H1 (cell line): ENCODE results near the gene BRCC3. TPM values are rescaled to one million over a fixed set of nuclear protein-coding genes. Genes with fewer than 3 reads are reported as not detected.

Experiments
- CTCF ChIA-PET: fragments of 300-600 bp; sonication (Branson Sonifier 250); formaldehyde crosslinking; loops from one replicate; lab custom pipeline; 2021; ENCODE audit not compliant: partially characterized antibody; lab: Charles Lee
- POLR2A ChIA-PET: fragments of 300-600 bp; sonication (Branson Sonifier 250); formaldehyde crosslinking; loops from one replicate; lab custom pipeline; 2021; ENCODE audit warnings: inconsistent platforms; ENCODE audit not compliant: partially characterized antibody; lab: Charles Lee
- DNase-seq, 2 experiments: peaks; one replicate each; pipeline versions ENCODE4 v3.0.0 to v3.0.0-alpha.2; 2010 to 2022; ENCODE audit warnings: low spot score in 2 of 2, low read depth in 1 of 2, mixed read lengths in 1 of 2
- FAIRE-seq: peaks from 2 replicates; lab custom pipeline; 2011; peaks lifted over from hg19 to GRCh38; lab: Jason Lieb, UNC
- H2AFZ ChIP-seq: 2 replicates; pipeline ENCODE4 v1.8.1; 2012; ENCODE audit warnings: low read length, inconsistent platforms
- H2AK5ac ChIP-seq: 2 replicates; pipeline ENCODE4 v1.6.1; 2013; ENCODE audit warnings: low read depth, low read length
- H2BK120ac ChIP-seq: replicated peaks from 2 replicates; pipeline ENCODE3; 2013; ENCODE audit warnings: low read depth, low read length, inconsistent platforms
- H2BK12ac ChIP-seq: 2 replicates; pipeline ENCODE4 v1.6.1; 2013; ENCODE audit warnings: low read depth, low read length
- H2BK15ac ChIP-seq: 2 replicates; pipeline ENCODE4 v1.6.1; 2013; ENCODE audit warnings: low read length
- H2BK20ac ChIP-seq: 2 replicates; pipeline ENCODE4 v1.6.1; 2013; ENCODE audit warnings: low read length
- H2BK5ac ChIP-seq: 2 replicates; pipeline ENCODE4 v1.6.1; 2013; ENCODE audit warnings: low read depth, low read length
- H3K14ac ChIP-seq: 2 replicates; pipeline ENCODE4 v1.6.1; 2013; ENCODE audit warnings: inconsistent platforms; ENCODE audit not compliant: insufficient read length
- H3K18ac ChIP-seq: 2 replicates; pipeline ENCODE4 v1.6.1; 2013; ENCODE audit warnings: low read length; ENCODE audit errors: extremely low read depth
- H3K23ac ChIP-seq: 2 replicates; pipeline ENCODE4 v1.6.1; 2013; ENCODE audit warnings: inconsistent platforms; ENCODE audit not compliant: insufficient read length
- H3K23me2 ChIP-seq: 2 replicates; pipeline ENCODE4 v1.6.1; 2013; ENCODE audit warnings: low read depth, low read length
- H3K27ac ChIP-seq: 2 replicates; pipeline ENCODE4 v1.6.1; 2011; ENCODE audit warnings: low read depth, low read length, inconsistent platforms
- H3K27me3 ChIP-seq, 4 experiments: replicated peaks in 1 of 4; 1 replicate in 1 of 4; 2 replicates in 3 of 4; pipeline versions ENCODE4 v1.6.1 to v1.8.1; 2011 to 2013; ENCODE audit warnings: low read length in 3 of 4, mild to moderate bottlenecking in 3 of 4, inconsistent platforms in 2 of 4, mixed read lengths in 2 of 4, moderate library complexity in 1 of 4; ENCODE audit not compliant: control insufficient read depth in 3 of 4, insufficient read depth in 3 of 4; ENCODE audit errors: extremely low read depth in 1 of 4
- H3K36me3 ChIP-seq, 4 experiments: 2 replicates each; pipeline versions ENCODE4 v1.6.1 to v1.8.1; 2011 to 2013; ENCODE audit warnings: mild to moderate bottlenecking in 4 of 4, low read length in 3 of 4, moderate library complexity in 2 of 4, control low read depth in 1 of 4, inconsistent platforms in 1 of 4; ENCODE audit not compliant: insufficient read depth in 4 of 4, control insufficient read depth in 2 of 4
- H3K4ac ChIP-seq: replicated peaks from 2 replicates; pipeline ENCODE3; 2013; ENCODE audit warnings: low read length, low read depth, mixed read lengths, inconsistent platforms; ENCODE audit not compliant: insufficient read length
- H3K4me1 ChIP-seq, 4 experiments: replicated peaks in 1 of 4; 1 replicate in 1 of 4; 2 replicates in 3 of 4; pipeline versions ENCODE4 v1.6.1 to v1.8.1; 2011 to 2013; ENCODE audit warnings: low read length in 3 of 4, inconsistent platforms in 2 of 4, mixed read lengths in 1 of 4; ENCODE audit not compliant: insufficient read depth in 4 of 4, control insufficient read depth in 3 of 4
- H3K4me2 ChIP-seq, 2 experiments: 2 replicates each; pipeline versions ENCODE4 v1.6.1 to v1.8.1; 2011 to 2013; ENCODE audit warnings: low read depth in 2 of 2, low read length in 2 of 2, control low read depth in 1 of 2, inconsistent platforms in 1 of 2, mild to moderate bottlenecking in 1 of 2; ENCODE audit not compliant: insufficient read depth in 1 of 2
- H3K4me3 ChIP-seq, 4 experiments: fragments of 200-600, 300-600 bp in 1 of 4; sonication (generic), shearing (Covaris generic), sonication (Bioruptor Twin) in 1 of 4; 2 replicates each; pipeline versions ENCODE4 v1.5.1 to v1.8.1; 2011 to 2016; ENCODE audit warnings: low read length in 4 of 4, low read depth in 3 of 4, control low read depth in 2 of 4, inconsistent platforms in 2 of 4, mild to moderate bottlenecking in 2 of 4, mixed read lengths in 1 of 4, moderate library complexity in 1 of 4; ENCODE audit not compliant: insufficient read depth in 2 of 4; ENCODE audit errors: extremely low read depth in 1 of 4
- H3K56ac ChIP-seq: replicated peaks from 2 replicates; pipeline ENCODE3; 2013; ENCODE audit warnings: low read depth, mild to moderate bottlenecking, mixed read lengths, low read length, inconsistent platforms; ENCODE audit not compliant: insufficient read length
- H3K79me1 ChIP-seq: 2 replicates; pipeline ENCODE4 v1.6.1; 2013; ENCODE audit warnings: low read depth, low read length, control low read depth
- H3K79me2 ChIP-seq, 2 experiments: 2 replicates each; pipeline versions ENCODE4 v1.6.1 to v1.8.1; 2012 to 2013; ENCODE audit warnings: low read length in 2 of 2, mild to moderate bottlenecking in 2 of 2, inconsistent platforms in 1 of 2; ENCODE audit not compliant: insufficient read depth in 2 of 2, control insufficient read depth in 1 of 2
- H3K9ac ChIP-seq, 4 experiments: replicated peaks in 1 of 4; 1 replicate in 1 of 4; 2 replicates in 3 of 4; pipeline versions ENCODE4 v1.6.1 to v1.8.1; 2011 to 2013; ENCODE audit warnings: low read depth in 3 of 4, low read length in 3 of 4, control low read depth in 2 of 4, mild to moderate bottlenecking in 2 of 4, moderate library complexity in 2 of 4, inconsistent platforms in 1 of 4; ENCODE audit errors: extremely low read depth in 1 of 4
- H3K9me3 ChIP-seq, 2 experiments: 2 replicates each; pipeline versions ENCODE4 v1.6.1 to v1.8.1; 2012 to 2013; ENCODE audit warnings: mild to moderate bottlenecking in 2 of 2, moderate library complexity in 2 of 2, control low read depth in 1 of 2, inconsistent platforms in 1 of 2, low read depth in 1 of 2, low read length in 1 of 2, mixed read lengths in 1 of 2; ENCODE audit not compliant: insufficient read depth in 2 of 2
- H4K20me1 ChIP-seq, 2 experiments: replicated peaks in 1 of 2; 2 replicates each; pipeline versions ENCODE3 to v1.8.1; 2011 to 2013; ENCODE audit warnings: inconsistent platforms in 2 of 2, low read length in 2 of 2, mild to moderate bottlenecking in 1 of 2; ENCODE audit not compliant: insufficient read depth in 2 of 2, control insufficient read depth in 1 of 2
- H4K5ac ChIP-seq: 2 replicates; pipeline ENCODE4 v1.6.1; 2013; ENCODE audit warnings: low read length, low read depth, mixed read lengths, inconsistent platforms; ENCODE audit not compliant: insufficient read length
- H4K8ac ChIP-seq: 2 replicates; pipeline ENCODE4 v1.8.0; 2013; ENCODE audit warnings: mild to moderate bottlenecking, moderate library complexity, low read length, inconsistent platforms; ENCODE audit not compliant: insufficient read depth; ENCODE audit errors: extremely low read depth
- H4K91ac ChIP-seq: replicated peaks from 2 replicates; pipeline ENCODE3; 2013; ENCODE audit warnings: low read length, mixed read lengths, inconsistent platforms; ENCODE audit not compliant: insufficient read length
- ATF3 ChIP-seq: IDR thresholded peaks from 2 replicates; pipeline ENCODE4 v1.6.1; 2011; ENCODE audit warnings: low read depth, mild to moderate bottlenecking, low read length; ENCODE audit not compliant: insufficient read depth
- EP300 ChIP-seq, 2 experiments: IDR thresholded peaks; 1 replicate in 1 of 2; 2 replicates in 1 of 2; pipeline ENCODE4 v1.6.1; 2011 to 2012; ENCODE audit warnings: low read depth in 2 of 2, low read length in 2 of 2, mild to moderate bottlenecking in 2 of 2, borderline replicate concordance in 1 of 2, inconsistent platforms in 1 of 2, moderate library complexity in 1 of 2
- EZH2 ChIP-seq: fragments of 200-600 bp; sonication (generic); IDR thresholded peaks from 2 replicates; pipeline ENCODE4 v1.7.1; 2012; ENCODE audit warnings: low read depth, mild to moderate bottlenecking, moderate library complexity, low read length, inconsistent platforms; ENCODE audit not compliant: severe bottlenecking
- FOSL1 ChIP-seq: IDR thresholded peaks from 2 replicates; pipeline ENCODE4 v1.6.1; 2011; ENCODE audit warnings: mild to moderate bottlenecking, low read depth, low read length, moderate library complexity; ENCODE audit not compliant: insufficient read depth
- GABPA ChIP-seq: IDR thresholded peaks from 2 replicates; pipeline ENCODE4 v1.6.1; 2011; ENCODE audit warnings: mild to moderate bottlenecking, low read length, moderate library complexity, borderline replicate concordance; ENCODE audit not compliant: insufficient read depth
- SAP30 ChIP-seq: fragments of 300-600 bp; sonication (generic); IDR thresholded peaks from 2 replicates; pipeline ENCODE4 v1.7.1; 2012; ENCODE audit warnings: low read length, moderate library complexity, mild to moderate bottlenecking, inconsistent platforms; ENCODE audit not compliant: insufficient read depth, insufficient replicate concordance
- SRF ChIP-seq: IDR thresholded peaks from 2 replicates; pipeline ENCODE4 v1.6.1; 2011; ENCODE audit warnings: mild to moderate bottlenecking, low read depth, low read length, moderate library complexity
- TAF1 ChIP-seq: IDR thresholded peaks from 2 replicates; pipeline ENCODE4 v1.6.1; 2011; ENCODE audit warnings: mild to moderate bottlenecking, low read depth, low read length
- TEAD4 ChIP-seq: IDR thresholded peaks from 2 replicates; pipeline ENCODE4 v1.6.1; 2012; ENCODE audit warnings: low read depth, low read length, inconsistent platforms, mixed read lengths
- YY1 ChIP-seq: IDR thresholded peaks from 2 replicates; pipeline ENCODE4 v1.6.1; 2011; ENCODE audit warnings: low read depth, mild to moderate bottlenecking, low read length
- WGBS, 2 experiments: shearing (Covaris generic) in 1 of 2; methylation state at CpG; one replicate each; pipeline versions ENCODE4 v1.1.6 to v1.1.7; 2013 to 2015; ENCODE audit warnings: low lambda C conversion rate in 2 of 2, mixed read lengths in 2 of 2, inconsistent platforms in 1 of 2, low coverage in 1 of 2, missing lambda C conversion rate in 1 of 2; ENCODE audit not compliant: insufficient replicate concordance in 2 of 2, insufficient coverage in 1 of 2, insufficient read length in 1 of 2; ENCODE audit errors: extremely low coverage in 1 of 2, missing lambda C conversion rate in 1 of 2; 5-methylcytosine and 5-hydroxymethylcytosine counted together
- polyA plus RNA-seq, 7 experiments: library from polyadenylated mRNA; depleted of rRNA in 3 of 7; stranded (reverse) in 5 of 7; unstranded in 2 of 7; fragments of >200 nt in 5 of 7; fragments of 200-250 nt in 2 of 7; gene quantifications; 1 replicate in 5 of 7; 2 replicates in 1 of 7; 4 replicates in 1 of 7; pipeline versions ENCODE4 v1.2.1 to v1.2.3, GENCODE V29; 2011 to 2013; ENCODE audit warnings: missing spikeins in 2 of 7, mixed read lengths in 2 of 7
- total RNA-seq: library from RNA; stranded (reverse); fragmentation: NEBNext Ultra II Directional; extraction: Animal tissue kit (Norgen Biotek cat#: 25700); gene quantifications from 2 replicates; pipeline ENCODE4 v1.2.1, GENCODE V29; 2021
- TF ChIP-seq, protein P1 (sequence below): IDR thresholded peaks from 2 replicates; pipeline ENCODE4 v1.6.1; 2012; ENCODE audit warnings: low read length, inconsistent platforms

The BRCC3 gene
- total and polyA plus RNA-seq, 2 of the 8 experiments (the other 6 are each of a cell fraction or from before 2014, with no cell fraction given): 13.1 to 23.2 TPM

GRCh38 chrX:155069414-155069813 is 1.9 kb upstream of the BRCC3 start:
- H4K20me1 ChIP-seq: no peaks in the 10 kb centered on the region
- H2AK5ac ChIP-seq: no peak overlapping the region
- whole genome bisulfite sequencing, 2 experiments: 77% methylated on average over 1 of the region's 1 CpG; no CpG with 5 or more reads in 1 of the 2 experiments
- H2BK12ac ChIP-seq: no peak overlapping the region
- ChIA-PET CTCF (no interaction called here), POLR2A (no interaction called here)
- no peak overlapping the region for H3K56ac ChIP-seq
- no peaks in the 10 kb centered on the region for H3K9me3 ChIP-seq
- H3K14ac ChIP-seq: no peak overlapping the region
- H4K5ac ChIP-seq: no peak overlapping the region
- no peak overlapping the region for H3K27ac ChIP-seq
- no peak overlapping the region for H4K8ac ChIP-seq
- DNase-seq: no peak
- peak overlapping the region in 2 of 4 experiments; percentile 67 to 95; a peak in 4 of 8 replicates for H3K4me3 ChIP-seq
- no peak overlapping the region for H3K9ac ChIP-seq
- H3K4ac ChIP-seq: no peak overlapping the region
- H3K79me1 ChIP-seq: no peaks in the 10 kb centered on the region
- 0 out of 2 replicates have a peak, but pooled peaks cover 2% of the 10 kb centered on the region for H3K23me2 ChIP-seq
- H2AFZ ChIP-seq: no peak overlapping the region
- H3K18ac ChIP-seq: no peak overlapping the region
- H3K36me3 ChIP-seq: peaks cover 0 to 5% (median 1%) of the 10 kb centered on the region in 4 experiments; a peak in 3 of 8 replicates
- no peak overlapping the region for H2BK120ac ChIP-seq
- peak overlapping the region; percentile 84 to 91; a peak in 3 of 4 replicates for H3K4me2 ChIP-seq
- no peak overlapping the region for H3K23ac ChIP-seq
- H2BK15ac ChIP-seq: no peak overlapping the region
- no peak overlapping the region for H2BK5ac ChIP-seq
- H3K4me1 ChIP-seq: no peaks in the 10 kb centered on the region
- H2BK20ac ChIP-seq: no peak overlapping the region
- no peak for FAIRE-seq
- no peaks in the 10 kb centered on the region for H3K27me3 ChIP-seq
- peaks cover 0 to 20% of the 10 kb centered on the region in 2 experiments; a peak in 2 of 4 replicates for H3K79me2 ChIP-seq
- no peak overlapping the region for H4K91ac ChIP-seq
- TF ChIP-seq, protein P1, sequence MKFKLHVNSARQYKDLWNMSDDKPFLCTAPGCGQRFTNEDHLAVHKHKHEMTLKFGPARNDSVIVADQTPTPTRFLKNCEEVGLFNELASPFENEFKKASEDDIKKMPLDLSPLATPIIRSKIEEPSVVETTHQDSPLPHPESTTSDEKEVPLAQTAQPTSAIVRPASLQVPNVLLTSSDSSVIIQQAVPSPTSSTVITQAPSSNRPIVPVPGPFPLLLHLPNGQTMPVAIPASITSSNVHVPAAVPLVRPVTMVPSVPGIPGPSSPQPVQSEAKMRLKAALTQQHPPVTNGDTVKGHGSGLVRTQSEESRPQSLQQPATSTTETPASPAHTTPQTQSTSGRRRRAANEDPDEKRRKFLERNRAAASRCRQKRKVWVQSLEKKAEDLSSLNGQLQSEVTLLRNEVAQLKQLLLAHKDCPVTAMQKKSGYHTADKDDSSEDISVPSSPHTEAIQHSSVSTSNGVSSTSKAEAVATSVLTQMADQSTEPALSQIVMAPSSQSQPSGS: no peak
- TF ChIP-seq SRF (no peak), TAF1 (no peak), FOSL1 (no peak), EZH2 (no peak), GABPA (no peak), SAP30 (no peak), YY1 (no peak), ATF3 (no peak), TEAD4 (no peak), EP300 (IDR thresholded peaks at IDR 0.05; ENCODE audit: borderline replicate concordance in 1 of 2, low read depth in 2 of 2, low read length in 2 of 2) (no peak)
